Retinal pigment epithelial cell (primary cell): ENCODE results near the gene SMPD1.
A peak's percentile ranks its signal among the peaks of the same experiment; 100 is the strongest.

Source experiments
- DNase-seq: peaks from one replicate; pipeline ENCODE4 v3.0.0-alpha.2; 2010; ENCODE audit warnings: low read depth
- H3K4me3 ChIP-seq: 2 replicates; pipeline ENCODE4 v1.5.1; 2011; ENCODE audit warnings: mild to moderate bottlenecking, low read length, control low read depth, moderate library complexity
- CTCF ChIP-seq: conservative IDR thresholded peaks from 2 replicates; pipeline ENCODE4 v1.5.1; 2011; ENCODE audit warnings: low read depth, low read length, control low read depth, inconsistent platforms

SMPD1 gene

GRCh38 chr11:6389905-6390717, at the start of gene SMPD1:
SMPD1 (plus strand) TSS chr11:6390474; CDS start chr11:6390599, 125 bp downstream.
- peak; percentile 37 for DNase-seq
- H3K4me3 ChIP-seq = peak within 1 kb of the TSS; percentile 74
- TF ChIP-seq CTCF = no peak

- no peak overlapping the region for H3K4me3 ChIP-seq
- TF ChIP-seq CTCF = no peak
- no peak for DNase-seq
Observed at GRCh38 chr11:6345366-6345765, 44.9 kb upstream of the SMPD1 start.

- DNase-seq = no peak
- TF ChIP-seq CTCF = no peak
- no peak overlapping the region for H3K4me3 ChIP-seq
Observed at GRCh38 chr11:6350043-6350442, 40.2 kb upstream of the SMPD1 start.

GRCh38 chr11:6350486-6350885, 39.8 kb upstream of the SMPD1 start:
- no peak for TF ChIP-seq CTCF
- DNase-seq = no peak
- H3K4me3 ChIP-seq = no peak overlapping the region

GRCh38 chr11:6351782-6352382, 38.4 kb upstream of the SMPD1 start:
- no peak for TF ChIP-seq CTCF

GRCh38 chr11:6353367-6353987, 36.8 kb upstream of the SMPD1 start:
- TF ChIP-seq CTCF = peak; percentile 94
- H3K4me3 ChIP-seq = no peak overlapping the region
- DNase-seq = peak; percentile 10

More at GRCh38 chr11:6351782-6352382, 38.4 kb upstream of the SMPD1 start:
- H3K4me3 ChIP-seq = no peak overlapping the region
- DNase-seq = no peak
